ENCODE data around the gene CDC42SE2. TPM values are rescaled to one million over a fixed set of nuclear protein-coding genes. Genes with fewer than 3 reads are reported as not detected.

The CDC42SE2 gene
- total and polyA plus RNA-seq, 2 of the 4 experiments (the other 2 are of a cell fraction), result 12.5 to 19.4 TPM

DNA sequence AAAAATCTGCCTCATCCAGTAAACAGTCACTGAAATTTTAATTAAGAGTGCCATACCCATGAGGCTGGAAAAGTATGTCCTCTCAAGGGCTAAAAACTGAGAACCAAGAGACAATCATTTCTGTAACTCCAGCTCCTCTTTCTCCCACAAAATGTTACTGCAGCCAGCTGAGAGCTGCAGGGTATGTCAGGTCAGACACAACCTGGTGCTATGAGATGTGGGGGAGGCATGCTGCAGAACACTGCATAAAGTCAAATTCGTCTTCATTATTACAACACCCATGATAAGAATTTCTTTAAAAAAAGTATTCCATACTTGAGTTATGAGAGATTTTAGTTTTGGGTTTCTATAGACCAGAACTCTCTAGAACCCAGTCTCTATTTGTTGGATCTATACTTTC lies 162.2 kb downstream of the CDC42SE2 start:
- no peak for DNase-seq
- no peak overlapping the region for H2AK5ac ChIP-seq (ENCODE audit: low read depth, low read length)
- no peak overlapping the region for H2BK15ac ChIP-seq (ENCODE audit: low read depth, low read length)
- no peak overlapping the region for H2BK20ac ChIP-seq (ENCODE audit: low read depth, low read length)
- no peak overlapping the region for H2AK9ac ChIP-seq (replicated peaks; ENCODE audit: low read depth, low read length, poor library complexity)
- no peak overlapping the region for H3K14ac ChIP-seq (replicated peaks; ENCODE audit: low read depth, low read length)
- H3K36me3 ChIP-seq (ENCODE audit: control insufficient read depth, insufficient read depth, low read length), result peaks cover 15% of the 10 kb centered on the region
- peaks cover 7 to 9% of the 10 kb centered on the region in 2 experiments; a peak in 2 of 4 replicates for H3K79me1 ChIP-seq (ENCODE audit: low read depth in 1 of 2, low read length in 2 of 2)
- no TSS peak for BruUV-seq (replicated peaks)
- no peaks in the 10 kb centered on the region for H3K27me3 ChIP-seq (ENCODE audit: control insufficient read depth, insufficient read depth, low read length)
- TF ChIP-seq MAZ (IDR thresholded peaks at IDR 0.05; ENCODE audit: borderline replicate concordance, low read depth, low read length), result no peak
- TF ChIP-seq ELK1 (IDR thresholded peaks at IDR 0.05; ENCODE audit: borderline replicate concordance, low read depth, low read length), result no peak
- no peak for TF ChIP-seq MXI1 (IDR thresholded peaks at IDR 0.05; ENCODE audit: borderline replicate concordance, low read depth, low read length)
- TF ChIP-seq, protein P1, sequence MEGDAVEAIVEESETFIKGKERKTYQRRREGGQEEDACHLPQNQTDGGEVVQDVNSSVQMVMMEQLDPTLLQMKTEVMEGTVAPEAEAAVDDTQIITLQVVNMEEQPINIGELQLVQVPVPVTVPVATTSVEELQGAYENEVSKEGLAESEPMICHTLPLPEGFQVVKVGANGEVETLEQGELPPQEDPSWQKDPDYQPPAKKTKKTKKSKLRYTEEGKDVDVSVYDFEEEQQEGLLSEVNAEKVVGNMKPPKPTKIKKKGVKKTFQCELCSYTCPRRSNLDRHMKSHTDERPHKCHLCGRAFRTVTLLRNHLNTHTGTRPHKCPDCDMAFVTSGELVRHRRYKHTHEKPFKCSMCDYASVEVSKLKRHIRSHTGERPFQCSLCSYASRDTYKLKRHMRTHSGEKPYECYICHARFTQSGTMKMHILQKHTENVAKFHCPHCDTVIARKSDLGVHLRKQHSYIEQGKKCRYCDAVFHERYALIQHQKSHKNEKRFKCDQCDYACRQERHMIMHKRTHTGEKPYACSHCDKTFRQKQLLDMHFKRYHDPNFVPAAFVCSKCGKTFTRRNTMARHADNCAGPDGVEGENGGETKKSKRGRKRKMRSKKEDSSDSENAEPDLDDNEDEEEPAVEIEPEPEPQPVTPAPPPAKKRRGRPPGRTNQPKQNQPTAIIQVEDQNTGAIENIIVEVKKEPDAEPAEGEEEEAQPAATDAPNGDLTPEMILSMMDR (conservative IDR thresholded peaks at IDR 0.05; ENCODE audit: low read depth, low read length), result no peak
- no peak for TF ChIP-seq CEBPB (IDR thresholded peaks at IDR 0.05; ENCODE audit: low read depth, low read length)
- no peak for TF ChIP-seq USF2 (IDR thresholded peaks at IDR 0.05; ENCODE audit: low read depth, low read length)
- TF ChIP-seq MAFK (IDR thresholded peaks at IDR 0.05; ENCODE audit: low read depth, low read length), result no peak
- TF ChIP-seq FOS (IDR thresholded peaks at IDR 0.05; ENCODE audit: low read depth, low read length), result no peak
- no peak for TF ChIP-seq CHD1 (IDR thresholded peaks at IDR 0.05; ENCODE audit: low read depth, low read length)
- TF ChIP-seq BHLHE40 (IDR thresholded peaks at IDR 0.05; ENCODE audit: low read depth, low read length), result no peak
- TF ChIP-seq NFE2L2 (IDR thresholded peaks at IDR 0.05; ENCODE audit: low read depth, low read length), result no peak
- H3K56ac ChIP-seq (ENCODE audit: extremely low read depth, insufficient read depth, low read length), result no peak overlapping the region
- H4K91ac ChIP-seq (ENCODE audit: insufficient read depth, low read depth, low read length), result no peak overlapping the region
- H3K4ac ChIP-seq (ENCODE audit: low read depth, low read length), result no peak overlapping the region
- no peaks in the 10 kb centered on the region for H4K20me1 ChIP-seq (ENCODE audit: insufficient read depth, low read length)
- no peaks in the 10 kb centered on the region for H3K4me1 ChIP-seq (ENCODE audit: control insufficient read depth, insufficient read depth, low read length)
- intact Hi-C loops (cut with micrococcal nuclease), result no loop called here
- no CpG with 5 or more reads among the region's 1 CpG for WGBS, 2 experiments (ENCODE audit: extremely low coverage in 2 of 2, insufficient read length in 1 of 2)
- H3K4me2 ChIP-seq (ENCODE audit: low read depth, low read length), result no peak overlapping the region
- H3K23ac ChIP-seq (ENCODE audit: low read depth, low read length), result no peak overlapping the region
- dilution Hi-C loops (cut with HindIII; ENCODE audit: low sequenced_read_pairs, unreplicated experiment), result no loop called here
- H2BK5ac ChIP-seq (ENCODE audit: low read depth, low read length, poor library complexity, severe bottlenecking), result no peak overlapping the region
- H3K9me1 ChIP-seq (ENCODE audit: insufficient read depth, low read length), result 0 out of 2 replicates have a peak, but pooled peaks cover 3% of the 10 kb centered on the region
- H4K8ac ChIP-seq (ENCODE audit: low read depth in 2 of 2, low read length in 2 of 2), result no peak overlapping the region
- no peak overlapping the region for H3K9ac ChIP-seq (ENCODE audit: low read depth, low read length)
- ChIA-PET POLR2A (ENCODE audit: unreplicated experiment) (no interaction called here), CTCF (interaction anchor here (0.9 kb wide), 1 partner anchor 10 kb away, joined by 3 read pairs; no protein-coding TSS in a partner anchor)
- H2AFZ ChIP-seq (replicated peaks; ENCODE audit: low read length, poor library complexity), result no peak overlapping the region
- no peak overlapping the region for H3K27ac ChIP-seq (ENCODE audit: insufficient read depth, low read length)
- no peak overlapping the region for H4K5ac ChIP-seq (ENCODE audit: low read depth, low read length)
- in situ Hi-C loops (cut with MboI; ENCODE audit: low sequenced_read_pairs), result no loop called here
- no peak overlapping the region for H2BK120ac ChIP-seq (ENCODE audit: low read depth, low read length)
- no peaks in the 10 kb centered on the region for H3K9me3 ChIP-seq (ENCODE audit: control insufficient read depth, insufficient read depth, low read length)
- H3K4me3 ChIP-seq (ENCODE audit: insufficient read depth, low read depth, low read length), result no peak overlapping the region
- ATAC-seq (ENCODE audit: low read depth), result no peak
- no peak overlapping the region for H3K18ac ChIP-seq (ENCODE audit: low read depth, low read length)
